ENCODE data around the gene MTG2. TPM values are rescaled to one million over a fixed set of nuclear protein-coding genes. Genes with fewer than 3 reads are reported as not detected.

The MTG2 gene
- total and polyA plus RNA-seq, 2 of the 4 experiments (the other 2 are of a cell fraction) = 11.5 to 25.2 TPM

GRCh38 chr20:62244644-62245108 is 61.8 kb downstream of the MTG2 start:
- H3K18ac ChIP-seq (ENCODE audit: low read depth, low read length) = no peak overlapping the region
- H3K14ac ChIP-seq (replicated peaks; ENCODE audit: low read depth, low read length) = no peak overlapping the region
- CTCF ChIA-PET = no interaction called here
- DNase-seq = no peak
- peaks cover 21% of the 10 kb centered on the region; the same call in 1 of the 2 replicates for H3K36me3 ChIP-seq (ENCODE audit: control insufficient read depth, insufficient read depth, low read length)
- H4K5ac ChIP-seq (ENCODE audit: low read depth, low read length) = no peak overlapping the region
- no peak overlapping the region for H2BK5ac ChIP-seq (ENCODE audit: low read depth, low read length, poor library complexity, severe bottlenecking)
- no peak overlapping the region for H4K8ac ChIP-seq (ENCODE audit: low read depth in 2 of 2, low read length in 2 of 2)
- H3K4me1 ChIP-seq (ENCODE audit: control insufficient read depth, insufficient read depth, low read length) = no peaks in the 10 kb centered on the region
- POLR2A ChIA-PET (ENCODE audit: unreplicated experiment) = no interaction called here
- WGBS, 2 experiments (ENCODE audit: extremely low coverage in 2 of 2, insufficient read length in 1 of 2) = 95% methylated on average over 10 of the region's 17 CpGs; no CpG with 5 or more reads in 1 of the 2 experiments
- H3K56ac ChIP-seq (ENCODE audit: extremely low read depth, insufficient read depth, low read length) = no peak overlapping the region
- no peak overlapping the region for H2AK5ac ChIP-seq (ENCODE audit: low read depth, low read length)
- dilution Hi-C loops (cut with HindIII; ENCODE audit: low sequenced_read_pairs, unreplicated experiment) = no loop called here
- no peak overlapping the region for H3K4me3 ChIP-seq (ENCODE audit: insufficient read depth, low read depth, low read length)
- H3K9me1 ChIP-seq (ENCODE audit: insufficient read depth, low read length) = peaks cover 13% of the 10 kb centered on the region
- no TSS peak for BruUV-seq (replicated peaks)
- no peak overlapping the region for H2AK9ac ChIP-seq (replicated peaks; ENCODE audit: low read depth, low read length, poor library complexity)
- in situ Hi-C loops (cut with MboI; ENCODE audit: low sequenced_read_pairs) = no loop called here
- no peak overlapping the region for H3K4me2 ChIP-seq (ENCODE audit: low read depth, low read length)
- no peak overlapping the region for H2AFZ ChIP-seq (replicated peaks; ENCODE audit: low read length, poor library complexity)
- no peak overlapping the region for H4K91ac ChIP-seq (ENCODE audit: insufficient read depth, low read depth, low read length)
- ATAC-seq (ENCODE audit: low read depth) = no peak
- H3K4ac ChIP-seq (ENCODE audit: low read depth, low read length) = no peak overlapping the region
- H3K9me3 ChIP-seq (ENCODE audit: control insufficient read depth, insufficient read depth, low read length) = no peaks in the 10 kb centered on the region
- no peak overlapping the region for H3K23ac ChIP-seq (ENCODE audit: low read depth, low read length)
- no peak overlapping the region for H2BK120ac ChIP-seq (ENCODE audit: low read depth, low read length)
- intact Hi-C loops (cut with micrococcal nuclease) = no loop called here
- no peak overlapping the region for H2BK20ac ChIP-seq (ENCODE audit: low read depth, low read length)
- no peak overlapping the region for H3K27ac ChIP-seq (ENCODE audit: insufficient read depth, low read length)
- H2BK15ac ChIP-seq (ENCODE audit: low read depth, low read length) = no peak overlapping the region
- peaks cover 22 to 83% of the 10 kb centered on the region in 2 experiments for H3K79me1 ChIP-seq (ENCODE audit: low read depth in 1 of 2, low read length in 2 of 2)
- TF ChIP-seq POLR2A (IDR thresholded peaks at IDR 0.05; ENCODE audit: low read depth, low read length) (no peak), MXI1 (IDR thresholded peaks at IDR 0.05; ENCODE audit: borderline replicate concordance, low read depth, low read length) (no peak), BHLHE40 (IDR thresholded peaks at IDR 0.05; ENCODE audit: low read depth, low read length) (no peak), RAD21 (IDR thresholded peaks at IDR 0.05; ENCODE audit: low read length) (no peak), SMC3 (IDR thresholded peaks at IDR 0.05; ENCODE audit: low read depth, low read length) (no peak), RCOR1 (IDR thresholded peaks at IDR 0.05; ENCODE audit: insufficient replicate concordance, low read length) (no peak), MAZ (IDR thresholded peaks at IDR 0.05; ENCODE audit: borderline replicate concordance, low read depth, low read length) (no peak)
- no peak overlapping the region for H3K9ac ChIP-seq (ENCODE audit: low read depth, low read length)
- H3K27me3 ChIP-seq (ENCODE audit: control insufficient read depth, insufficient read depth, low read length) = no peaks in the 10 kb centered on the region
- peaks cover 96% of the 10 kb centered on the region for H4K20me1 ChIP-seq (ENCODE audit: insufficient read depth, low read length)

Data from IMR-90 (cell line).